Measurements from ENCODE around the gene B4GALNT2.
"Not testable (repeated sequence)": the region's sequence is repeated elsewhere in the genome, so short reads cannot be mapped to it uniquely, and the experiment has no call there.

Gene B4GALNT2

GRCh38 chr17:49101054-49101534 is 31.5 kb upstream of the B4GALNT2 start:
- H3K27ac ChIP-seq (replicated peaks), result no peak overlapping the region

DNA sequence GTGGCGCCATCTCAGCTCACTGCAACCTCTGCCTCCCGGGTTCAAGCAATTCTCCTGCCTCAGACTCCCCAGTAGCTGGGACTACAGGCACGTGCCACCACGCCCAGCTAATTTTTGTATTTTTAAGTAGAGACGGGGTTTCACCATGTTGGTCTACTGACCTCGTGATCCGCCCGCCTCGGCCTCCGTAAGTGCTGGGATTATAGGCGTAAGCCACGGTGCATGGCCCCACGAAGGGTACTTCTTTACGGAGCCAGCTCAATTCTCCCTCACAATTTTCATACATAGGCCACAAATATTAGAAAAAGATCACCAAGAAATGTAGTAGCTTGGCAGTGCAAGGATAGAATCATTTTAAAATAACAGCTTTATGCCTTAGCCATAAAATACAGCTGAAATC is 29.2 kb upstream of the B4GALNT2 start:
- not testable (repeated sequence) for DNase-seq (ENCODE audit: low read depth in 1 of 2, low spot score in 1 of 2); H3K27me3 ChIP-seq (ENCODE audit: insufficient read depth, poor library complexity, severe bottlenecking); H3K4me3 ChIP-seq (replicated peaks; ENCODE audit: insufficient read depth, low read length); H3K27ac ChIP-seq (replicated peaks)

More at GRCh38 chr17:49101054-49101534, 31.5 kb upstream of the B4GALNT2 start:
- no peak for DNase-seq (ENCODE audit: low read depth in 1 of 2, low spot score in 1 of 2)
- H3K27me3 ChIP-seq (ENCODE audit: insufficient read depth, poor library complexity, severe bottlenecking), result no peaks in the 10 kb centered on the region
- H3K4me3 ChIP-seq (replicated peaks; ENCODE audit: insufficient read depth, low read length), result no peak overlapping the region
- TF ChIP-seq SPI1 (IDR thresholded peaks at IDR 0.05; ENCODE audit: borderline replicate concordance, low read depth) (no peak), POLR2AphosphoS5 (IDR thresholded peaks at IDR 0.05; ENCODE audit: low read depth) (no peak), GABPA (IDR thresholded peaks at IDR 0.05; ENCODE audit: low read depth) (no peak), REST (IDR thresholded peaks at IDR 0.05; ENCODE audit: insufficient replicate concordance, low read depth) (no peak)
- TF ChIP-seq, protein P1, sequence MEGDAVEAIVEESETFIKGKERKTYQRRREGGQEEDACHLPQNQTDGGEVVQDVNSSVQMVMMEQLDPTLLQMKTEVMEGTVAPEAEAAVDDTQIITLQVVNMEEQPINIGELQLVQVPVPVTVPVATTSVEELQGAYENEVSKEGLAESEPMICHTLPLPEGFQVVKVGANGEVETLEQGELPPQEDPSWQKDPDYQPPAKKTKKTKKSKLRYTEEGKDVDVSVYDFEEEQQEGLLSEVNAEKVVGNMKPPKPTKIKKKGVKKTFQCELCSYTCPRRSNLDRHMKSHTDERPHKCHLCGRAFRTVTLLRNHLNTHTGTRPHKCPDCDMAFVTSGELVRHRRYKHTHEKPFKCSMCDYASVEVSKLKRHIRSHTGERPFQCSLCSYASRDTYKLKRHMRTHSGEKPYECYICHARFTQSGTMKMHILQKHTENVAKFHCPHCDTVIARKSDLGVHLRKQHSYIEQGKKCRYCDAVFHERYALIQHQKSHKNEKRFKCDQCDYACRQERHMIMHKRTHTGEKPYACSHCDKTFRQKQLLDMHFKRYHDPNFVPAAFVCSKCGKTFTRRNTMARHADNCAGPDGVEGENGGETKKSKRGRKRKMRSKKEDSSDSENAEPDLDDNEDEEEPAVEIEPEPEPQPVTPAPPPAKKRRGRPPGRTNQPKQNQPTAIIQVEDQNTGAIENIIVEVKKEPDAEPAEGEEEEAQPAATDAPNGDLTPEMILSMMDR (IDR thresholded peaks at IDR 0.05; ENCODE audit: insufficient read depth, low read length), result no peak

DNA sequence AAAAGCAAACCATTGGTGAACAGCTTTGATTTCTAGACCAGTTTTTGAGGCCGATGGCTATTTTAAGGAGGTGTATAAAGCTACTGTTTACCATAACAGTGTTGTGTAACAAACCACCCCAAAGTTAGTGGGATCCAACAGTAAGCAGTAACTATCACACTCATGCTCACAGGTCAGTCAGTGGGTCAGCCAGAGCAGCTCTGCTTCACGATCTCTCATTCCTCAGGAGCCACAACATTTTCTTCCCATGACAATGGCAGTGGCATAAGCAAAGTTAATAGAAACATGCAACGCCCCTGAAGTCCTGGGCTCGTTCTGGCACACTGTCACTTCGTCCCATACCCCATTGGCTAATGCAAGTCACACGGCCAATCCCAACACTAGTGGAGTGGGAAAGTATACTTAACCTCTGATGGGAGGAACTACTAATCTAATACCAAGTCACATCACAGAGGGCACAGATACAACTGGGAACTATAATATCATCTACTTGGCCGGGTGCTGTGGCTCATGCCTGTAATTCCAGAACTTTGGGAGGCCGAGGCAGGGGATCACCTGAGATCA is 28.0 kb upstream of the B4GALNT2 start:
- no peak for DNase-seq (ENCODE audit: low read depth in 1 of 2, low spot score in 1 of 2)
- no peak for TF ChIP-seq SPI1 (IDR thresholded peaks at IDR 0.05; ENCODE audit: borderline replicate concordance, low read depth)
- no peak for TF ChIP-seq REST (IDR thresholded peaks at IDR 0.05; ENCODE audit: insufficient replicate concordance, low read depth)
- TF ChIP-seq POLR2AphosphoS5 (IDR thresholded peaks at IDR 0.05; ENCODE audit: low read depth), result no peak
- TF ChIP-seq, protein P1 (IDR thresholded peaks at IDR 0.05; ENCODE audit: insufficient read depth, low read length), result no peak
- no peak for TF ChIP-seq GABPA (IDR thresholded peaks at IDR 0.05; ENCODE audit: low read depth)
- H3K4me3 ChIP-seq (replicated peaks; ENCODE audit: insufficient read depth, low read length), result no peak overlapping the region
- H3K27ac ChIP-seq (replicated peaks), result no peak overlapping the region
- no peaks in the 10 kb centered on the region for H3K27me3 ChIP-seq (ENCODE audit: insufficient read depth, poor library complexity, severe bottlenecking)

GRCh38 chr17:49106321-49107210 is 26.0 kb upstream of the B4GALNT2 start:
- no peak for DNase-seq (ENCODE audit: low read depth in 1 of 2, low spot score in 1 of 2)
- TF ChIP-seq POLR2AphosphoS5 (IDR thresholded peaks at IDR 0.05; ENCODE audit: low read depth) (no peak), GABPA (IDR thresholded peaks at IDR 0.05; ENCODE audit: low read depth) (no peak)
- no peaks in the 10 kb centered on the region for H3K27me3 ChIP-seq (ENCODE audit: insufficient read depth, poor library complexity, severe bottlenecking)
- H3K27ac ChIP-seq (replicated peaks), result no peak overlapping the region
- no peak overlapping the region for H3K4me3 ChIP-seq (replicated peaks; ENCODE audit: insufficient read depth, low read length)
